Fibroblast of villous mesenchyme (primary cell): ENCODE measurements around the gene TROAP. TPM values are rescaled to one million over a fixed set of nuclear protein-coding genes. Genes with fewer than 3 reads are reported as not detected.
"Not testable (repeated sequence)": the region's sequence is repeated elsewhere in the genome, so short reads cannot be mapped to it uniquely, and the experiment has no call there.

Experiments used
- DNase-seq: peaks from one replicate; pipeline ENCODE4 v3.0.0-alpha.2; 2010; ENCODE audit warnings: low read depth
- H3K4me3 ChIP-seq: 2 replicates; pipeline ENCODE4 v1.5.1; 2011; ENCODE audit warnings: low read depth, mild to moderate bottlenecking, low read length
- total RNA-seq: library from RNA; depleted of rRNA; stranded (reverse); fragments of >200 nt; gene quantifications from 2 replicates; pipeline ENCODE4 v1.2.3, GENCODE V29; 2012
- TF ChIP-seq, protein P1 (sequence below): IDR thresholded peaks from 2 replicates; pipeline ENCODE4 v1.5.1; 2012; ENCODE audit warnings: low read depth, mild to moderate bottlenecking, low read length; ENCODE audit not compliant: insufficient read depth

The TROAP gene
- total RNA-seq, 1 donor: 14.7 TPM

DNA sequence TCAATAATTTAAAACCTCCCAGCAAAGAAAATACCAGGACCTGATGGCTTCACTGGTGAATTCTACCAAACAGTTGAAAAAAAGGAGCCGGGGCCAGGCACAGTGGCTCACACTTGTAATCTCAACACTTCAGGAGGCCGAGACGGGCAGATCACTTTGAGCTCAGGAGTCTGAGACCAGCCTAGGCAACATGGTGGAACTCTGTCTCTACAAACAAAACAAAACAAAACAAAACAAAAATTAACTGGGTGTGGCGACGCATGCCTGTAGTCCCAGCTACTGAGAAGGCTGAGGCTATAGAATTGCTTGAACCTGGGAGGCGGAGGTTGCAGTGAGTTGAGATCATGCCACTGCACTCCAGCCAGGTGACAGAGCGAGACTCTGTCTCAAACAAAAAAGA, 13.7 kb upstream of the TROAP start:
- H3K4me3 ChIP-seq: no peak overlapping the region
- TF ChIP-seq, protein P1, sequence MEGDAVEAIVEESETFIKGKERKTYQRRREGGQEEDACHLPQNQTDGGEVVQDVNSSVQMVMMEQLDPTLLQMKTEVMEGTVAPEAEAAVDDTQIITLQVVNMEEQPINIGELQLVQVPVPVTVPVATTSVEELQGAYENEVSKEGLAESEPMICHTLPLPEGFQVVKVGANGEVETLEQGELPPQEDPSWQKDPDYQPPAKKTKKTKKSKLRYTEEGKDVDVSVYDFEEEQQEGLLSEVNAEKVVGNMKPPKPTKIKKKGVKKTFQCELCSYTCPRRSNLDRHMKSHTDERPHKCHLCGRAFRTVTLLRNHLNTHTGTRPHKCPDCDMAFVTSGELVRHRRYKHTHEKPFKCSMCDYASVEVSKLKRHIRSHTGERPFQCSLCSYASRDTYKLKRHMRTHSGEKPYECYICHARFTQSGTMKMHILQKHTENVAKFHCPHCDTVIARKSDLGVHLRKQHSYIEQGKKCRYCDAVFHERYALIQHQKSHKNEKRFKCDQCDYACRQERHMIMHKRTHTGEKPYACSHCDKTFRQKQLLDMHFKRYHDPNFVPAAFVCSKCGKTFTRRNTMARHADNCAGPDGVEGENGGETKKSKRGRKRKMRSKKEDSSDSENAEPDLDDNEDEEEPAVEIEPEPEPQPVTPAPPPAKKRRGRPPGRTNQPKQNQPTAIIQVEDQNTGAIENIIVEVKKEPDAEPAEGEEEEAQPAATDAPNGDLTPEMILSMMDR: no peak

DNA sequence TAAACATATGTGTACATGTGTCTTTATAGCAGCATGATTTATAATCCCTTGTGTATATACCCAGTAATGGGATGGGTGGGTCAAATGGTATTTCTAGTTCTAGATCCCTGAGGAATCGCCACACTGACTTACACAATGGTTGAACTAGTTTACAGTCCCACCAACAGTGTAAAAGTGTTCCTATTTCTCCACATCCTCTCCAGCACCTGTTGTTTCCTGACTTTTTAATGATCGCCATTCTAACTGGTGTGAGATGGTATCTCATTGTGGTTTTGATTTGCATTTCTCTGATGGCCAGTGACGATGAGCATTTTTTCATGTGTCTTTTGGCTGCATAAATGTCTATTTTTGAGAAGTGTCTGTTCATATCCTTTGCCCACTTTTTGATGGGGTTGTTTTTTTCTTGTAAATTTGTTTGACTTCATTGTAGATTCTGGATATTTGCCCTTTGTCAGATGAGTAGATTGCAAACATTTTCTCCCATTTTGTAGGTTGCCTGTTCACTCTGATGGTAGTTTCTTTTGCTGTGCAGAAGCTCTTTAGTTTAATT, 12.5 kb upstream of the TROAP start:
- not testable (repeated sequence) for H3K4me3 ChIP-seq, DNase-seq

More for the DNA sequence above, 13.7 kb upstream of the TROAP start:
- DNase-seq: no peak

DNA sequence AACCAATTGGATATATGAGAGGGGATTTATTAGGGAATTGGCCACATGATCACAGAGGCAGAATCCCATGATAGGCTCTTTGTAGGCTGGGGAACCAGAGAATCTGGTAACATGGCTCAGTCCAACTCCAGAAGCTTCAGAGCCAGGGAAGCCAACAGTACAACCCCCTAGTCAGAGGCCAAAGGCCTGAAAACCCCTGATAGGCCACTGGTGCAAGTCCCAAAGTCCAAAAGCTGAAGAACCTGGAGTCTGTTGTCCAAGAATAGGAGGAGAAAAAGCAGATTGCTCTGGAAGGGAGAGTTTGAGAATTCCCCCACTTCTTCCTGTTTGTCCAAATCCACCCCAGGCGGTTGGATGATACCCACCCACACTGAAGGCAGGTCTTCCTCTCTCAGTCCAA, 8.2 kb upstream of the TROAP start:
- DNase-seq: no peak
- no peak overlapping the region for H3K4me3 ChIP-seq
- TF ChIP-seq, protein P1: no peak

DNA sequence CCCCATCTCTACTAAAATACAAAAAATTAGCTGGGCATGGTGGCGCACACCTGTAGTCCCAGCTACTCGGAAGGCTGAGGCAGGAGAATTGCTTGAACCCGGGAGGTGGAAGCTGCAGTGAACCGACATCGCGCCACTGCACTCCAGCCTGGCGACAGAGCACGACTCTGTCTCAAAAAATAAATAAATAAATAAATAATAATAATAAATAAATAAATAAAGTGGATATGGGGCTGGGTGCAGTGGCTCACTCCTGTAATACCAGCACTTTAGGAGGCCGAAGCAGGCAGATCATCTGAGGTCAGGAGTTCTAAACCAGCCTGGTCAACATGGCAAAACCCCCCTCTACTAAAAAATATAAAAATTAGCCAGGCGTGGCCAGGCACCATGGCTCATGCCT, 5.9 kb upstream of the TROAP start:
- H3K4me3 ChIP-seq, DNase-seq: not testable (repeated sequence)

DNA sequence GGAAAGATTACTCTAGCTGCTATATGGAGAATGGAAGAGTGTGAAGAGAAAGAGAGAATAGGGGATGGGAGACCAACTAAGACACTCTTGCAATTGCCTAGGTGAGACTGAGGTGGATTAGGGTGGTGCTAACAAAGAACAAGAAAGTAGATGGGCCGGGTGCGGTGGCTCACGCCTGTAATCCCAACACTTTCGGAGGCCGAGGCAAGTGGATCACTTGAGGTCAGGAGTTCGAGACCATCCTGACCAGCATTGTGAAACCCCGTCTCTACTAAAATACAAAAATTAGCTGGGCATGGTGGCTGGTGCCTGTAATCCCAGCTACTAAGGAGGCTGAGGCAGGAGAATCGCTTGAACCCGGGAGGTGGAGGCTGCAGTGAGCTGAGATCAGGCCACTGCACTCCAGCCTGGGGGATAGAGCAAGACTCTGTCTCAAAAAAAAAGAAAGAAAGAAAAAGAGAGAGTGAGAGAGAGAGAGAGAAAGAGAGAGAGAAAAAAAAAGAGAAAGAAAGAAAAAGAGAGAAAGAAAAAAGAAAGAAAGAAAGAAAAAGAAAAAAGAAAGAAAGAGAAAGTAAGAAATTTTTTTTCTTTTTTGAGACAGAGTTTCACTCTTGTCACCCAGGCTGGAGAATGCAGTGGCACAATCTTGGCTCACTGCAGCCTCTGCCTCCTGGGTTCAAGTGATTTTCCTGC, 2.5 kb upstream of the TROAP start:
- not testable (repeated sequence) for DNase-seq, H3K4me3 ChIP-seq

DNA sequence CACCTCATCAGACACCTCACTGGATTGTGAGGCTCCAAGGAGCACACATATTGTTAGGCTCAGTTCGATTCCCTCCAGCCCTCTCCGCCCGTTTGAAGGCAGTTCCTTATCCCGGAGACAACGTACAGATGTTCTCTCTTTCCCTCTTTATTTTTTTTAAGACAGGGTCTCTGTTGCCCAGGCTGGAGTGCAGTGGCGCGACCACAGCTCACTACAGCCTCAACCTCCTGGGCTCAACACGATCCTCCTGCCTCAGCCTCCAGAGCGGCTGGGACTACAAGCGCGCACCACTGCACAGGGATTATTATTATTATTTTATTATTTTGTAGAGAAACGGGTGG, 718 bp upstream of the TROAP start:
- no peak for DNase-seq
- H3K4me3 ChIP-seq: peak overlapping the region; percentile 84
- TF ChIP-seq, protein P1: no peak

DNA sequence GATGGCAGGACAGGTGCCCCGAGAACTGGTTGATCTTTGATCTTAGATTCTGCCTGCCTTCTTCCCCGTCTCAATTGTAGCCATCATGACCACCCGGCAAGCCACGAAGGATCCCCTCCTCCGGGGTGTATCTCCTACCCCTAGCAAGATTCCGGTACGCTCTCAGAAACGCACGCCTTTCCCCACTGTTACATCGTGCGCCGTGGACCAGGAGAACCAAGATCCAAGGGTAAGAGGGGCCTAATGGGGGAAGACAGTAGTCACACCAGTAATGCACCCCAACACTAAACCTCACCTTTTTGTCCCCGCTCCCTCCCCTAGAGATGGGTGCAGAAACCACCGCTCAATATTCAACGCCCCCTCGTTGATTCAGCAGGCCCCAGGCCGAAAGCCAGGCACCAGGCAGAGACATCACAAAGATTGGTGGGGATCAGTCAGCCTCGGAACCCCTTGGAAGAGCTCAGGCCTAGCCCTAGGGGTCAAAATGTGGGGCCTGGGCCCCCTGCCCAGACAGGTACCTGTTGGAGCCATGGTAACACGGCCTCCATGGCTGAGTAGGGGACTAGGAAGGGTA, 556 bp downstream of the TROAP start:
- no peak for DNase-seq
- TF ChIP-seq, protein P1: no peak
- peak overlapping the region; percentile 84 for H3K4me3 ChIP-seq

DNA sequence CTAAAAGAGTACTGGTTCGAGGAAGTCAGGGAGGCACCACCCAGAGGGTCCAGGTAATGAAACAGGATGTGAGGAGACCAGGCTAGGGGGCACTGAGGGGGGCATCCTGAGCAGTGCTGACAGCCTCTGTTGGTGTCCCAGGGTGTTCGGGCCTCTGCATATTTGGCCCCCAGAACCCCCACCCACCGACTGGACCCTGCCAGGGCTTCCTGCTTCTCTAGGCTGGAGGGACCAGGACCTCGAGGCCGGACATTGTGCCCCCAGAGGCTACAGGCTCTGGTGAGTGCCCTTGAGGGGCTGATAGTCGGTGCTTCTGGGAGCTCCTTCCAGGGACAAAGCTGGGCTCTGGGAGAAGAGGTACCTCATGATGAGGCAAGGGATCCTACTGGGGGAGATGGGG, 2.6 kb downstream of the TROAP start:
- TF ChIP-seq, protein P1: no peak
- no peak overlapping the region for H3K4me3 ChIP-seq
- DNase-seq: no peak
